ENCODE results near the gene LRP3. TPM values are rescaled to one million over a fixed set of nuclear protein-coding genes. Genes with fewer than 3 reads are reported as not detected.
"Not testable (repeated sequence)": the region's sequence is repeated elsewhere in the genome, so short reads cannot be mapped to it uniquely, and the experiment has no call there.

Gene LRP3
- total and polyA plus RNA-seq, 12 donors, result 8.5 to 23.6 (median 15.9) TPM

DNA sequence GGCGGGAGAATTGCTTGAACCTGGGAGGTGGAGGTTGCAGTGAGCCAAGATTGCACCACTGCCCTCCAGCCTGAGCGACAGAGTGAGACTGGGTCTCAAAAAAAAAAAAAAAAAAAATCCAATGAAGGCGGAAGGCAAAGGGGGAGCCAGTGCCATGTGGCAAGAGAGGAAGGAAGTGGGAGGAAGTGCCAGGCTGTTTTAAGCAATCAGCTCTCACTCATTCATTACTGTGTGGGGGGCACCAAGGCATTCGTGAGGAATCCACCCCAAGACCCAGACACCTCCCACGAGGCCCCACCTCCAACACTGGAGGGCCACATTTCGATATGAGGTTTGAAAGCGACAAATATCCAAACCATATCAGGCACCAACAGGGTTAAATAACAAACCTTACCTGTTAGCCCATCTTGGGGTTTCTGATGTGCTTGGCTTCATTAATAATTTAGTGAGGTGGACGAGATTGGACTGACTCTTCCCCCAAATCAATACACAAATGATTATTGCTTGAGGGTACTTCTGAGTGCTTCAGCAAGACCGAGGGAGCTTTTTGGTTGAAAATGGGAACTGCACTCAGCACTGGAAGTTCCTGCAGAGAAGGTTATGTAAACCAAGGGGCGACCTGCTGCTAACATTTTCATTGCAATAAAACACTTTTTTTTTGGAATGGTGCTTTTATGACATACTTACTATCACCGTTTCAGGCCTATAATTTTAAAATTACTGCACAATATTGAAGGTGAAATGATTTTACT is 7.5 kb upstream of the LRP3 start:
- TF ChIP-seq, protein P1, sequence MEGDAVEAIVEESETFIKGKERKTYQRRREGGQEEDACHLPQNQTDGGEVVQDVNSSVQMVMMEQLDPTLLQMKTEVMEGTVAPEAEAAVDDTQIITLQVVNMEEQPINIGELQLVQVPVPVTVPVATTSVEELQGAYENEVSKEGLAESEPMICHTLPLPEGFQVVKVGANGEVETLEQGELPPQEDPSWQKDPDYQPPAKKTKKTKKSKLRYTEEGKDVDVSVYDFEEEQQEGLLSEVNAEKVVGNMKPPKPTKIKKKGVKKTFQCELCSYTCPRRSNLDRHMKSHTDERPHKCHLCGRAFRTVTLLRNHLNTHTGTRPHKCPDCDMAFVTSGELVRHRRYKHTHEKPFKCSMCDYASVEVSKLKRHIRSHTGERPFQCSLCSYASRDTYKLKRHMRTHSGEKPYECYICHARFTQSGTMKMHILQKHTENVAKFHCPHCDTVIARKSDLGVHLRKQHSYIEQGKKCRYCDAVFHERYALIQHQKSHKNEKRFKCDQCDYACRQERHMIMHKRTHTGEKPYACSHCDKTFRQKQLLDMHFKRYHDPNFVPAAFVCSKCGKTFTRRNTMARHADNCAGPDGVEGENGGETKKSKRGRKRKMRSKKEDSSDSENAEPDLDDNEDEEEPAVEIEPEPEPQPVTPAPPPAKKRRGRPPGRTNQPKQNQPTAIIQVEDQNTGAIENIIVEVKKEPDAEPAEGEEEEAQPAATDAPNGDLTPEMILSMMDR (IDR thresholded peaks at IDR 0.05), result no peak
- Histone ChIP-seq H3K36me3 (no peaks in the 10 kb centered on the region), H3K27ac (no peak overlapping the region), H3K4me3 (no peak overlapping the region), H3K9me3 (no peaks in the 10 kb centered on the region), H3K4me1 (peaks cover 0 to 23% (median 3%) of the 10 kb centered on the region in 9 donors), H3K27me3 (no peaks in the 10 kb centered on the region)
- DNase-seq (no peak), ATAC-seq (no peak)
- intact Hi-C loops (cut with DNase I), result loop anchor here in 1 of 10 donors (10.0 kb wide), 1 partner anchor 62 kb away; no protein-coding TSS in a partner anchor
- WGBS, 2 donors, result 61 to 75% methylated on average over 11 of the region's 11 CpGs

DNA sequence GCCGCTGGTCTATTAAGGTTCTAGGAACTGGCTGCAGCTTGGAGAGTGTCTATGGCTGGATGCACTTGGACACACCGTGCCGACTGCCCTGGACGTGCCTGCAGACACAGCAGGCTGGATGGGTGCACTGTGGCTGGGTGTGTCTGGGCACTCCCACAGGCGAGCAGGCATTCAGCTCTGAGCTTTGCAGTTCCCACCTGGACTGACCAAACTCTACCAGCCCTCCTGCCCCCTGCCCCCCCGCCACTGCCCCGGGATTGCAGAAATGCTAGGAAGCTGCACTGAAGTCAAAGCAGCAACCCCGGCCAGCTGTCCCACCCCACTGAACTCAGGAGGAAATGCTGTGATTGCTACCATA is 7.0 kb upstream of the LRP3 start:
- Histone ChIP-seq H3K27ac (no peak overlapping the region), H3K36me3 (no peaks in the 10 kb centered on the region), H3K27me3 (peaks cover 0 to 5% (median 0%) of the 10 kb centered on the region in 7 donors), H3K4me3 (no peak overlapping the region), H3K4me1 (peaks cover 0 to 23% (median 3%) of the 10 kb centered on the region in 9 donors), H3K9me3 (no peaks in the 10 kb centered on the region)
- ATAC-seq, result no peak
- DNase-seq, result no peak
- TF ChIP-seq, protein P1 (IDR thresholded peaks at IDR 0.05), result no peak
- intact Hi-C loops (cut with DNase I), result loop anchor here in 1 of 10 donors (10.0 kb wide), 1 partner anchor 62 kb away; no protein-coding TSS in a partner anchor
- 73 to 80% methylated on average over 8 of the region's 8 CpGs for WGBS, 2 donors

DNA sequence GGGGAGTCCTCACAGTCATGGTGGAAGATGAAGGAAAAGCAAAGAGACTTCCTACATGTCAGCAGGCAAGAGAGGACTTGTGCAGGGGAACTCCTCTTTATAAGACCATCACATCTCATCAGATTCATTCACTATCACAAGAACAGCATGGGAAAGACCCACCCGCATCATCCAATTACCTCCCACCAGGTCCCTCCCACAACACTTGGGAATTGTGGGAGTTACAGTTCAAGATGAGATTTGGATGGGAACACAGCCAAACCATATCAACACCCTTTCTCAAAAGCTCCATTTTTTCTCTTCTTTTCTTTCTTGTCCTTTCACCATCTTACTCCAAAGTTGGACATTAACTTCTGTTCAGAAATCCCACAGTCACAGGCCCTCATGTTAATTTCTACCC is 4.7 kb upstream of the LRP3 start:
- Histone ChIP-seq H3K27ac (no peak overlapping the region), H3K4me1 (peaks cover 0 to 19% (median 0%) of the 10 kb centered on the region in 9 donors), H3K36me3 (no peaks in the 10 kb centered on the region), H3K4me3 (no peak overlapping the region), H3K27me3 (peaks cover 0 to 18% (median 0%) of the 10 kb centered on the region in 7 donors), H3K9me3 (no peaks in the 10 kb centered on the region)
- WGBS, 2 donors, result 0% methylated on average over 1 of the region's 1 CpG
- DNase-seq (no peak), ATAC-seq (no peak)
- TF ChIP-seq, protein P1 (IDR thresholded peaks at IDR 0.05), result no peak
- intact Hi-C loops (cut with DNase I), result loop anchor here in 1 of 10 donors (10.0 kb wide), 1 partner anchor 65 kb away; no protein-coding TSS in a partner anchor

DNA sequence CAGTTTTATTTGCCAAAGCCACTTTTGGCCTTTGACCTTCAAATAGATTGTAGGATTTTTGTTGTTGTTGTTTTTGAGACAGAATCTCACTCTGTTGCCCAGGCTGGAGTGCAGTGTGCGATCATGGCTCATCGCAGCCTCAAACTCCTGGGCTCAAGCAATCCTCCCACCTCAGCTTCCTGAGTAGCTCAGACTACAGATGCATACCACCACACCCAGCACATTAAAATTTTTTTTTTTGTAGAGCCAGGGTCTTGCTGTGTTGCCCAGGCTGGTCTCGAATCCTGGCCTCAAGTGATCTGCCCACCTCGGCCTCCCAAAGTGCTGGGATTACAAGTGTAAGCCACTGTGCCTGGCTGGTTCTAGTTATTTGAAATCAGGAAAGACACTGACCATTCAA is 3.0 kb upstream of the LRP3 start:
- intact Hi-C loops (cut with DNase I); H3K36me3 ChIP-seq; DNase-seq; H3K4me3 ChIP-seq; ATAC-seq; H3K27ac ChIP-seq; H3K9me3 ChIP-seq: not testable (repeated sequence)
- 80 to 87% methylated on average over 4 of the region's 4 CpGs for WGBS, 2 donors
- Histone ChIP-seq H3K27me3 (peaks cover 0 to 30% (median 0%) of the 10 kb centered on the region in 7 donors), H3K4me1 (peaks cover 0 to 22% (median 6%) of the 10 kb centered on the region in 9 donors)

DNA sequence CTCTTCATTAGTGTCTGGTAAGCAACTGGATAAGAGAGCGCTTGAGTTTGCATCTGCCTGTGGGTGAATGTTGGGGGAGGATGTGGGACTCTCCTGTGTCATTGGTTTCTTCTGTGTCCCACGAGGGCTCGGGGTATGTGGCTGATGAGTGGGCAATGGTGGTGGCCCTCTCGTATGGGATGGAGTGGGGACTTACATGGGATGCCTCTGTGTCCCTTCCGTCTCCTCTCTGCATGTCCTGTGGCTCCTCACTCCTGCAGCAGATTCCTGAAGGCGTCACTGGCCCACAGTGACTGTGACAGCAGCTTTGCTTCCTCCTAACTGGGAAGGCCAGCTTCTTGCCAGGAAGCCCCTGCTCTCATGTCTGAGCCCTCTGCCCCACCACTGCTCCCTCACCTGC is 2.6 kb upstream of the LRP3 start:
- Histone ChIP-seq H3K36me3 (no peaks in the 10 kb centered on the region), H3K4me3 (no peak overlapping the region), H3K9me3 (no peaks in the 10 kb centered on the region), H3K27ac (no peak overlapping the region), H3K27me3 (peaks cover 0 to 30% (median 0%) of the 10 kb centered on the region in 7 donors), H3K4me1 (peaks cover 0 to 19% (median 6%) of the 10 kb centered on the region in 9 donors)
- DNase-seq, result no peak
- no peak for ATAC-seq
- TF ChIP-seq, protein P1 (IDR thresholded peaks at IDR 0.05), result no peak
- intact Hi-C loops (cut with DNase I), result no loop called here
- 84 to 86% methylated on average over 6 of the region's 6 CpGs for WGBS, 2 donors

All from heart right ventricle (tissue), 16 donors.